GM19099 (cell line): Measurements from ENCODE around the gene BMP15.

Source experiments
- POLR2A ChIP-seq: IDR thresholded peaks from 3 replicates; pipeline ENCODE4 v1.6.1; 2011; ENCODE audit warnings: low read depth; ENCODE audit not compliant: insufficient read length; ENCODE audit errors: extremely low read depth

BMP15 gene

DNA sequence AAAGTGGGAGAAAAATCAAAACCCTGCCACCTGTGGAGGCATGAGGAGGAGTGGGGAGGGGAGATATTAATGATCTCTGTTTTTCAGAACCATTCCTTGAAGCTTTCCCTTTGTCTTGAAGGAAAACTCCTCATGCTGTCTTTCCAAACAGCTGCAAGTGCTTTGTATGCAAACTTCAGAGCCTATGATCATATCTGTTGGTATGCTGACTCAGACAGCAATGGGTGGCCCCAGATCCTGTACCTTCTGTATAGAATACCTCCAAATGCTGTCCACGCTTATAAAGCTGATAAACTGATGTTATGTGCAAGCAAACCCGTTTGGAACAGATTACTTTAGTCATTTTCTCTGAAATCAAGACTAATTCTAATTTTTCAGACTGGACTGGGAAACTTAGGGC, 31.9 kb downstream of the BMP15 start:
- no peak for TF ChIP-seq POLR2A

DNA sequence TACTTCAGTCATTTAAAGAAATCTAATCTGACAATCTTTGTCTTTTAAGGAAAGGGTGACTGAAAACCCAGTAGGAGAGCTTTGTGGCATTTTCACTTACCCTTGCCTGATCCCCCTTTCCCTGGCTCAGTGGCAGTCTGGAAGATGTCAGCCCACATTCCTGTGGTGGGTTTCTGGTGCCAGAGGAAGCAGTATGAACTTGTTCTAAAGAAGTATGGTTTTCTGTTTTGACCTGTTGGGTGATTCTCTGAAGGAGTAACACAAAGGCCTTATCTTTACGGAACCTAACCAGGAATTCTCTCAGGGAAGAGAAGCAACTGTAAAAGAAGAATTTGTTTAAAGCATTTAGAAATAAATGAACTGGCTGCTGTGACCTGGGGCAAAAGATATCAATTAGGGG, 41.9 kb downstream of the BMP15 start:
- TF ChIP-seq POLR2A, result no peak

DNA sequence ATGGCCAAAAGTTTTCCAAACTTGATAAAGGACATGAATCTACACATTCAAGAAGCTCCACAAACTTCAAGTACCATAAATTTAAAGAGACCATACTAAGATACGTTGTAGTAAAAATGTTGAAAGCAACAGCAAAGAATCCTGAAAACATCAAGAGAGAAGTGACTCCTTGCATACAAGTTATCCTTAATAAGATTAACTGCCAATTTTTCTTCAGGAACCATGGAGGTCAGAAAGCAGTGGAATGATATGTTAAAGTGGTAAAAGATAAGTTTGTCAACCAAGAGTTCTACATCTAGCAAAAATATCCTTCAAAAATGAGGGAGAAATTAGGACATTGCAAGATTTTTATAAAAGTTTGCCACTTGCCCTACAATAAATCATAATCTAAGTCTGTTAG, 43.3 kb downstream of the BMP15 start:
- no peak for TF ChIP-seq POLR2A

DNA sequence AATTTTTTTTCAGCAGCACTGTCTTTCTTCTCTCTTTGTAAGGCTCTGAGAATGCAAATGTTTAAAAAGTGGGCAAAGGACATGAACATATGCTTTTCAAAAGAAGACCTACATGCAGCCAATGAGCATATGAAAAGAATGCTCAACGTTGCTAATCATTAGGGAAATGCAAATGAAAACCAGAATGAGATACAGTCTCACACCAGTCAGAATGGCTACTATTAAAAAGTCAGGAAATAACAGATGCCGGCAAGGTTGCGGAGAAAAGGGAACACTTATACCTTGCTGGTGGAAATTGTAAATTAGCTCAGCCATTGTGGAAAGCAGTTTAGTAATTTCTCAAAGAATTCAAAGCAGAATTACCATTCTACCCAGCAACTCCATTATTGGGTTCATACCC, 51.6 kb downstream of the BMP15 start:
- no peak for TF ChIP-seq POLR2A

DNA sequence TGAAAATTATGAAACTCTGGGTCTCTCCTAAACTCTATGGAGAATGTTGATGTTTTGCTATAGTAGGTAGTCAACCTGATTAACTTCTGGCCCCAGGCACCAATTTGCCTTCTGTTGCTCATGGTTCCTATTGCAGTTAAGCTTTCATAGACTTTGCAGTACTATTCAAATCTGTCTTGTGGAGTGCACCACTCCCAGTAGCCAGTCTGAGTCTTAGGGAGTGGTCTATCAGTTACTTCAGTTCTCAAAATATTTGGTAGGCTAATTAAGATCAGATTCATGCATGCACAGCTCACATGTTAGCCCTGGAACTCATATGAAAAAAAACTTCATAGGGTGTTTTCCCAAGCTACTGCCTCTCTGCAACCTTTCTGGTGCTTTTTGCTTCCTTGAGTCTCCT, 53.3 kb downstream of the BMP15 start:
- TF ChIP-seq POLR2A, result no peak
